RPMI7951 (cell line): ENCODE data around the gene MID2. TPM values are rescaled to one million over a fixed set of nuclear protein-coding genes. Genes with fewer than 3 reads are reported as not detected.
"Not testable (repeated sequence)": the region's sequence is repeated elsewhere in the genome, so short reads cannot be mapped to it uniquely, and the experiment has no call there.

ENCODE experiments used
- DNase-seq: peaks from one replicate; pipeline ENCODE4 v3.0.0-alpha.2; 2012; ENCODE audit warnings: low read depth
- total RNA-seq: library from RNA; depleted of rRNA; stranded (reverse); fragments of >200 nt; shearing (Covaris generic); gene quantifications from 2 replicates; pipeline ENCODE4 v1.2.3, GENCODE V29; 2014; rRNA removed

Gene MID2
- total RNA-seq, 1 experiment from 2014 or later, result 0.96 TPM

DNA sequence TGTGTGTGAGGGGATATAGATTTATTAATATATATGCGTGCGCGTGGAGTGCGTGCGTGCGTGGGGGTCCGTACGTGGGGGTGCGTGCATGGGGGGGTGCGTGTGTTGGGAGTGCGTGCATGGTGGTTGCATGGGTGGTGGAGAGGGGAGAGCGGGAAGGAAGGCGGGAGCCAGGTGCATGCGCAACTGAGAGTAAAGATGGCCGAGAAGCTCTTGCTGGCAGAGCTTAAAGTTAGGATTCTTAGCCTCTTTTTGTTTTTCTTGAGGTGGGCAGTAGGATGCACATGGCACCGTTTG lies 110.7 kb downstream of the MID2 start:
- no peak for DNase-seq

- peak; percentile 56 for DNase-seq
Measured at GRCh38 chrX:107940095-107940494, 114.4 kb downstream of the MID2 start.

DNA sequence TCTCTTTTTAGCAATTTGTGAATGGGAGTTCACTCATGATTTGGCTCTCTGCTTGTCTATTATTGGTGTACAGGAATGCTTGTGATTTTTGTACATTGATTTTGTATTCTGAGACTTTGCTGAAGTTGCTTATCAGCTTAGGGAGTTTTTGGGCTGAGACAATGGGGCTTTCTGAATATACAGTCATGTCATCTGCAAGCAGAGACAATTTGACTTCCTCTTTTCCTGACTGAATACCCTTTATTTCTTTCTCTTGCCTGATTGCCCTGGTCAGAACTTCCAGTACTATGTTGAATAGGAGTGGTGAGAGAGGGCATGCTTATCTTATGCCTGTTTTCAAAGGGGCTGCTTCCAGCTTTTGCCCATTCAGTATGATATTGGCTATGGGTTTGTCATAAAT lies 129.7 kb downstream of the MID2 start:
- DNase-seq, result not testable (repeated sequence)

DNA sequence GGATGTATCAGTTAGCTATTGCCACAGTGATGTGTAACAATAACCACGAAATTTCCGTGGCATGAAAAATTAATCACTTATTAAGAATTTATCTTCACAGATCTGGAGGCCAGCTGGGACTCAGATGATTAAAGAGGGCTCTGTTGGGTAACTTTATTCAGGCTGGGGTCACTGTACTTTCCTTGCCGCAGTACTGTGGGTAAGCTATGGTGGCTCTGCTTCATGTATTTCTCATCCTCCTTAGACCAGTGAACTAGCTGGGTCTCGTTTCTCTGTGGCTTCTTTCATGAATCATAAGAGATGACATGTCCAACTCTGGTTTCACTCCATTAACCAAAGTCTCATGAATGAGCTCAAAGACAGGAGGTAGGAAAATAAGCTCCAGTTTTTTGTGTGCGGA lies 143.0 kb downstream of the MID2 start:
- no peak for DNase-seq

DNA sequence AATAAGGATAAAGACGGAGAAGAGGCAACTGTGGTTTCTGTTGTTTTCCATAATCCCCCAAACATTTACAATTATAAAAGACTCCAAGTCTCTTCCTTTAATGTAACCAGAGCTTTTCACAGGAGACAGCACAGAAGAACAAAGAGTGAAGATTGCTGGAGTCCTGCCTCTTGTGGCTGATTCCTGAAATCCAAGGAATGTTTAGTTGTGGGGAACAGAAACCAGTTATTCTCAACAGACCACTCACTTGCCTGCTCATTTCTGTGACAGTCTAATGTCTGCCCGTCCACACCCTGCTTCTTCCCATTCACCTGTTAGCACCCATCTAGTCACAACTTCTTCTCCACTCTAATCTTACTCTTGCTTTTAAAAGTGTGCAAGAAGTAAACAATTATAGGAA lies 144.4 kb downstream of the MID2 start:
- no peak for DNase-seq

DNA sequence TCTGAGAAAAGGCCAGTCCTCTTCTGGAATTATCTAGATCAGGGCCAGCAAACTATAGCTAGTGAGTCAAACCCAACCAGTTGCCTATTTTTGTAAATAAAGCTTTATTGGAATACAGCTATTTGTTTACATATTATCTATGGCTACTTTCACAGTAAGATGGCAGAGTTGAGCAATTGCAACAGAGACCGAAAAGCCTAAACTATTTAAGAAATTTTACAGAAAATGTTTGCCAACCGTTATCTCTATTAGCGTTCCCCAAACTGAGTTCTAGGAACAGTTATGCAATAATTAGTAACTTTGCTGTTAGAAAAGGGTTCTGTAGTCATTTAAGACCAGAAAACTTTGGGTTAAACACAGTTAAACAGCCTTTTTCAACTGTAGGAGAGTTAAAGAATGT lies 146.0 kb downstream of the MID2 start:
- DNase-seq, result no peak

Other genes starting within 250 kb of the MID2 start
- 38.3 and 41.8 TPM in 2 replicates for gene PRPS1, start 197.4 kb upstream of the MID2 start, total RNA-seq
- 22.1 and 24.8 TPM in 2 replicates for gene TSC22D3, start 50.1 kb upstream of the MID2 start, total RNA-seq
- gene NCBP2L, start 48.1 kb upstream of the MID2 start, total RNA-seq, result not detected in 2 replicates
- gene TEX13B, start 156.5 kb downstream of the MID2 start, total RNA-seq, result 0.12 TPM in 1 of 2 replicates, not detected in the other
- not detected in 2 replicates for gene VSIG1, start 219.2 kb downstream of the MID2 start, total RNA-seq